Left ventricle myocardium inferior (tissue), 1 donor: Measurements from ENCODE around the gene SLC25A21. TPM values are rescaled to one million over a fixed set of nuclear protein-coding genes. Genes with fewer than 3 reads are reported as not detected.

Source experiments
- DNase-seq: peaks from one replicate; pipeline ENCODE4 v3.0.0-alpha.2; 2020
- H3K27ac ChIP-seq: fragments of 200-600 bp; replicated peaks from 2 replicates; pipeline ENCODE4 v1.8.0; 2021
- H3K27me3 ChIP-seq: fragments of 200-600 bp; 2 replicates; pipeline ENCODE4 v1.8.0; 2021; ENCODE audit warnings: low read depth
- H3K36me3 ChIP-seq: fragments of 200-600 bp; 2 replicates; pipeline ENCODE4 v1.8.0; 2021
- H3K4me1 ChIP-seq: fragments of 200-600 bp; 2 replicates; pipeline ENCODE4 v1.8.0; 2021
- H3K4me3 ChIP-seq: fragments of 200-600 bp; 2 replicates; pipeline ENCODE4 v1.8.0; 2021; ENCODE audit warnings: mild to moderate bottlenecking, moderate library complexity
- H3K9me3 ChIP-seq: fragments of 200-600 bp; replicated peaks from 2 replicates; pipeline ENCODE4 v1.8.0; 2021
- CTCF ChIP-seq: fragments of 200-600 bp; IDR thresholded peaks from 2 replicates; pipeline ENCODE4 v1.8.0; 2021; ENCODE audit warnings: antibody characterized with exemption, mild to moderate bottlenecking, borderline replicate concordance
- intact Hi-C: fragments of 100-400 bp; cut with micrococcal nuclease; formaldehyde crosslinking; loops from one replicate; pipeline ENCODE4 v1.11.0; 2022
- microRNA-seq: library from miRNA; unstranded; fragments of <30 nt; microRNA quantifications from one replicate; pipeline ENCODE4 v1.2.0, GENCODE V29; 2020
- total RNA-seq: library from RNA; stranded (reverse); fragmentation: NEBNext Ultra II Directional; extraction: Animal tissue kit (Norgen Biotek cat#: 25700); gene quantifications from one replicate; pipeline ENCODE4 v1.2.1, GENCODE V29; 2021
- donor health status: DM: no; HTN: yes; CAD: no; lungs with severe emphysema.

The SLC25A21 gene
- total RNA-seq, 1 donor from 2014 or later: 0.77 TPM

GRCh38 chr14:36647824-36648753, 524.3 kb downstream of the SLC25A21 start:
- H3K27me3 ChIP-seq: peaks cover 100% of the 10 kb centered on the region
- no peak overlapping the region for H3K27ac ChIP-seq
- intact Hi-C loops: no loop called here
- H3K4me3 ChIP-seq: peak overlapping the region; percentile 60
- TF ChIP-seq CTCF: peak; percentile 59
- no peak for DNase-seq
- no peaks in the 10 kb centered on the region for H3K9me3 ChIP-seq
- H3K36me3 ChIP-seq: no peaks in the 10 kb centered on the region
- H3K4me1 ChIP-seq: peaks cover 17% of the 10 kb centered on the region

GRCh38 chr14:36647417-36647823, 525.0 kb downstream of the SLC25A21 start:
- no peak for DNase-seq
- peaks cover 100% of the 10 kb centered on the region for H3K27me3 ChIP-seq
- intact Hi-C loops: no loop called here

GRCh38 chr14:36646664-36647416, 525.6 kb downstream of the SLC25A21 start:
- Histone ChIP-seq H3K4me3 (peak overlapping the region; percentile 60), H3K36me3 (no peaks in the 10 kb centered on the region), H3K4me1 (peaks cover 17% of the 10 kb centered on the region), H3K27ac (no peak overlapping the region), H3K9me3 (no peaks in the 10 kb centered on the region), H3K27me3 (peaks cover 100% of the 10 kb centered on the region)
- intact Hi-C loops: no loop called here
- DNase-seq: no peak
- TF ChIP-seq CTCF: no peak

More at GRCh38 chr14:36647417-36647823, 525.0 kb downstream of the SLC25A21 start:
- no peaks in the 10 kb centered on the region for H3K9me3 ChIP-seq
- H3K4me3 ChIP-seq: peak overlapping the region; percentile 60
- H3K36me3 ChIP-seq: no peaks in the 10 kb centered on the region
- H3K4me1 ChIP-seq: peaks cover 17% of the 10 kb centered on the region
- no peak for TF ChIP-seq CTCF
- no peak overlapping the region for H3K27ac ChIP-seq

- intact Hi-C loops: no loop called here
- H3K27ac ChIP-seq: no peak overlapping the region
Measured at GRCh38 chr14:36633580-36633979, 538.8 kb downstream of the SLC25A21 start.

More at GRCh38 chr14:36633580-36633979, 538.8 kb downstream of the SLC25A21 start:
- no peak for DNase-seq
- Histone ChIP-seq H3K27me3 (peaks cover 73% of the 10 kb centered on the region), H3K9me3 (no peaks in the 10 kb centered on the region), H3K4me3 (no peak overlapping the region), H3K36me3 (no peaks in the 10 kb centered on the region), H3K4me1 (no peaks in the 10 kb centered on the region)
- TF ChIP-seq CTCF: no peak

Small RNAs within 50 kb of the gene (microRNA-seq; reads per million reads assigned to microRNA genes)
- gene MIR4503: not detected

Other genes with a start within 250 kb of the SLC25A21 start
- 8.9 TPM for gene MIPOL1, start 25.3 kb upstream of the SLC25A21 start, total RNA-seq